ENCODE data around the gene RTN4.
"Not testable (repeated sequence)": the region's sequence is repeated elsewhere in the genome, so short reads cannot be mapped to it uniquely, and the experiment has no call there.

RTN4 gene

DNA sequence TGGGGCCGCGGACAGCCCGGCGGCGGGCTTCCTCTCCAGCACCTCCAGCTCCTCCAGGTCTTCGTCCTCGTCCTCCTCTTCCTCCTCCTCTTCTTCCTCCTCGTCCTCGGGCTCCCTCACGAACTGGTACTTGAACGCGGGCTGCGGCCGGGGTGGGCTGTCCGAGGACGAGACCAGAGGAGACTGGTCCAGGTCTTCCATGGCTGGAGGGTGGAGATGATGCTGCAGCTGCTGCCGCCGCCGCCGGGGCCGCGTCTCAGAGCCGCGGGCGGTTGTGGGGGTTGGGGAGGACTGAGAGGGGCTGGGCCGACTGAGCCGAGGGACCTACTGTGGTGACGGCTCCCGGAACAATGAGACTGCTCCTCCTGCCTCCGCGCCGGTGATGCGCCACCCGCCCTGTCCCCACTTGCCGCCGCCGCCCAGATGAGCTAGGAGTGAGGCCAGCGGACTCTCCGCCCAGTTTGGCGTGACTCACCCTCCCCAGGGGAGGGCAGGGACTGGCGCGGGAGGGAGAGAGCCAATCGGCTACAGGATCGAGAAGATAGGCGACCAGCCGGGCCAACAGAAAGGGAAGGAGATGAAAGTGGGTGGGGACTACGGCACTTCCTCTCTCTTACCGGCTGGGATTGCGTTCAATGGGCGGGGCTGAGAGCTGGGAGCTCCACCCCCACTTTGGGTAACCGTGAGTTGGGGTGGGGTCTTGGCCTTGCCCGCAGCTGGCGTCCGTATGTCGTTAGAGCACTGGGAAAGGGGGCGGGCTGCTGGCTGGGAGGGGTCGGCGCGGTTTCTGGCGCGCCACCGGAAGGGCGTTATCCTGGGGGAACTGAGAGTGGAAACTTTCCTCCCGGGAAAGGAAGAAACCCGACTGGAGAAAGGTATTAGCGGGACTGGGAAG, at the start of gene RTN4:
Gene RTN4, minus strand, starts transcription at position 352 of the 895 bp plus-strand sequence. Its CDS starts 151 bp downstream, at position 201.
- peaks cover 10% of the 10 kb centered on the region for H3K4me1 ChIP-seq (ENCODE audit: insufficient read depth, low read length)
- H3K36me3 ChIP-seq (ENCODE audit: insufficient read depth, low read length) = no peaks in the 10 kb centered on the region
- no peaks in the 10 kb centered on the region for H3K9me3 ChIP-seq (ENCODE audit: control insufficient read depth, insufficient read depth, low read length)
- peak within 1 kb of the TSS; percentile 95 for H3K9ac ChIP-seq (ENCODE audit: low read depth, low read length)

DNA sequence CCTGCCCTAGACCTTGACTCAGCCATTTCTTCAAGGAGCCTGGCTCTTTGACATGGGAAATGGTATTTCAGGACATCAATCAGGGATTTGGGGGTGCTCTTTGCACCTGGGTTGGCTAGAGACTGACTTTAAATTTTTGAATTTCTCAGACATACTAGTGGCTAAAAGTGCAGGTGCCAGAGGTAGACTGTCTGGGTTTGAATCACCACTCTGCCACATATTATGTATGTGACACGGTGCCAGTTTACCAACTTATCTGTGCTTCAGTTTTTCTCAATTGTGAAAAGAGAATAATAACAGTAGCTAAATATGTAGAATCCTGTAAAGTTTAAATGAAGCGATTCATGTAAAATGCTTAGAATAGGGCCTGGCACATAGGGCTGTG, 49.2 kb upstream of the RTN4 start:
- Histone ChIP-seq H3K36me3 (ENCODE audit: insufficient read depth, low read length) (no peaks in the 10 kb centered on the region), H3K4me1 (ENCODE audit: insufficient read depth, low read length) (peaks cover 17% of the 10 kb centered on the region), H3K9me3 (ENCODE audit: control insufficient read depth, insufficient read depth, low read length) (no peaks in the 10 kb centered on the region), H3K9ac (ENCODE audit: low read depth, low read length) (no peak overlapping the region)

- Histone ChIP-seq H3K9ac (ENCODE audit: low read depth, low read length) (no peak overlapping the region), H3K9me3 (ENCODE audit: control insufficient read depth, insufficient read depth, low read length) (no peaks in the 10 kb centered on the region), H3K4me1 (ENCODE audit: insufficient read depth, low read length) (peaks cover 25% of the 10 kb centered on the region), H3K36me3 (ENCODE audit: insufficient read depth, low read length) (no peaks in the 10 kb centered on the region)
These were observed 47.5 kb upstream of the RTN4 start for GRCh38 chr2:55097461-55098410.

DNA sequence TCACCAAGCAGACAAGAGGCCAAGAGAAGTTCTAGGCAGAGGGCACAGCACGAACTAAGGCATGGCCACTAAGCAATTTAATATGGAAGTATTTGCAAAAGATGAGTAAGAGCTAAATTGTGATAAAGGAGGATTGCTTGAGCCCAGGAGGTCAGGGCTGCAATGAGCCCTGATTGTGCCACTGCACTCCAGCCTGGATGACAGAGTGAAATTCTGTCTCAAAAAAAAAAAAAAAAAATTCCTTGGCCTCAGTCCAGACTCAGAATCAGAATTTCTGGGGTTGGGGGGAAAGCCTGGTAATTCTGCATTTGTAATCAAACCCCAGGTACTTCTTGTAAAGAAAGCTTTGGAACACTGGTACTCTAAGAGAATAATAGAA, 46.8 kb upstream of the RTN4 start:
- Histone ChIP-seq H3K9ac (ENCODE audit: low read depth, low read length) (no peak overlapping the region), H3K9me3 (ENCODE audit: control insufficient read depth, insufficient read depth, low read length) (no peaks in the 10 kb centered on the region), H3K36me3 (ENCODE audit: insufficient read depth, low read length) (no peaks in the 10 kb centered on the region), H3K4me1 (ENCODE audit: insufficient read depth, low read length) (peaks cover 25% of the 10 kb centered on the region)

DNA sequence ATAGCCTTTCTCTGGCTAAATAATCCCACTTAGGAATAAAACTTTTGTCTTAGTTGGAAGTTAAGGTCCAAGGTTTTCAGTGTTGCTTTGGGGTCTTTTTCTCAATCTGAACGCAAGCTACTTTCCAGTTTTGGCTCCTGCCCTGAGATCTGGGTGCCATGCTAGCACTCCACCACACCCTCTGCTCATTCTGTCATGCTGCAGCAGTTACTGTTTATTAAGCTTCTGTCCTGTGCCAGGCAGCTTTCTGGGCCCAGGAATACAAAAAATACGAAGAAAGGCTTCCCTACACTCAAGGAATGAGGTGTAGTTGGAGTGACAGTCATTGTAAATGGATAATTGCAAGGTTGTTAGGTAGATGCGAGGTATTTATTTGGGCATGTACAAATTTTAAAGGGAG, 46.3 kb upstream of the RTN4 start:
- H3K9me3 ChIP-seq (ENCODE audit: control insufficient read depth, insufficient read depth, low read length) = no peaks in the 10 kb centered on the region
- H3K9ac ChIP-seq (ENCODE audit: low read depth, low read length) = no peak overlapping the region
- peaks cover 25% of the 10 kb centered on the region for H3K4me1 ChIP-seq (ENCODE audit: insufficient read depth, low read length)
- H3K36me3 ChIP-seq (ENCODE audit: insufficient read depth, low read length) = no peaks in the 10 kb centered on the region

DNA sequence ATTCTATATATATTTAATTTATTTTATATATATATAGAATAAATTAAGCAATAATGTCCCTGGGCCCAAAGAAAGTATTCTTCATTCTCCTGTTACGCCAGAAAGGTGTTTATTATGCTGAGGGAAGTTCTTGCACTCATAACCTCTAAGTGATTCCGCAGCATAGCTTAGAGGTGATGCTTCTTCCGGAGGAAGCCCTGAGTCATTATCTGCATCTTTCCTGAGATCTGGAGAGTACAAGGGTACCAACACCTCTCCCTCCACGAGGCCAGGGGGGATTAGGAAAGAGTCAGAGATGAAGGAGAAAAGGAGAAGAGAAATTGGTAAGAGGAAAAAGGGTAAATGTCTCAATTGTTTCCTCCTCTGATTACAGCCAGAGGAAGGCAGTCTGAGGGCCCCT, 43.1 kb upstream of the RTN4 start:
- Histone ChIP-seq H3K36me3 (ENCODE audit: insufficient read depth, low read length) (no peaks in the 10 kb centered on the region), H3K9ac (ENCODE audit: low read depth, low read length) (no peak overlapping the region), H3K9me3 (ENCODE audit: control insufficient read depth, insufficient read depth, low read length) (no peaks in the 10 kb centered on the region), H3K4me1 (ENCODE audit: insufficient read depth, low read length) (peaks cover 17% of the 10 kb centered on the region)

GRCh38 chr2:55092439-55092838, 42.2 kb upstream of the RTN4 start:
- Histone ChIP-seq H3K9ac (ENCODE audit: low read depth, low read length) (no peak overlapping the region), H3K4me1 (ENCODE audit: insufficient read depth, low read length) (peaks cover 11% of the 10 kb centered on the region), H3K9me3 (ENCODE audit: control insufficient read depth, insufficient read depth, low read length) (no peaks in the 10 kb centered on the region), H3K36me3 (ENCODE audit: insufficient read depth, low read length) (no peaks in the 10 kb centered on the region)

- not testable (repeated sequence) for H3K4me1 ChIP-seq (ENCODE audit: insufficient read depth, low read length); H3K9ac ChIP-seq (ENCODE audit: low read depth, low read length); H3K9me3 ChIP-seq (ENCODE audit: control insufficient read depth, insufficient read depth, low read length); H3K36me3 ChIP-seq (ENCODE audit: insufficient read depth, low read length)
These were observed 41.4 kb upstream of the RTN4 start for GRCh38 chr2:55091681-55092080.

DNA sequence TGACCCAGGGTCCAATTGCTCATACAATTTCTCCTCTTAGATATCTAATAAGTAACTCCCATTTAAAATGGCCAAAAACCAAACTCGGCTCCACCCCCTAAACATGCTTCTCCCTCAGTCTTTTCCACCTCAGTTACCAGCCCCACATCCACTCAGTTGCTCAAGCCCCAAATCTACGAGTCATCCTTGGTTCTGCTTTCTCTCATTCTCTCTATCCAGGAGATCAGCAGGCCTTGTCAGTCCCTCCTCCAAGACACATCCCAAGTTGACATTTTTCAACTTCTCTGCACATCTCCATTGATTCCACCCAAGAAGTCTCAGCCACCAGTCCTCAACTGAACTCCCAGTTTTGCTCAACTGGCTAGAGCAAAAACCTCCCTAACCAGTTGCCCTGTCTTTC, 40.5 kb upstream of the RTN4 start:
- no peaks in the 10 kb centered on the region for H3K36me3 ChIP-seq (ENCODE audit: insufficient read depth, low read length)
- H3K9ac ChIP-seq (ENCODE audit: low read depth, low read length) = no peak overlapping the region
- H3K4me1 ChIP-seq (ENCODE audit: insufficient read depth, low read length) = peaks cover 8% of the 10 kb centered on the region; the same call in 1 of the 2 replicates
- no peaks in the 10 kb centered on the region for H3K9me3 ChIP-seq (ENCODE audit: control insufficient read depth, insufficient read depth, low read length)

- Histone ChIP-seq H3K4me1 (ENCODE audit: insufficient read depth, low read length) (peaks cover 8% of the 10 kb centered on the region; the same call in 1 of the 2 replicates), H3K36me3 (ENCODE audit: insufficient read depth, low read length) (no peaks in the 10 kb centered on the region), H3K9me3 (ENCODE audit: control insufficient read depth, insufficient read depth, low read length) (no peaks in the 10 kb centered on the region), H3K9ac (ENCODE audit: low read depth, low read length) (no peak overlapping the region)
These were observed 39.5 kb upstream of the RTN4 start for GRCh38 chr2:55089726-55090125.

DNA sequence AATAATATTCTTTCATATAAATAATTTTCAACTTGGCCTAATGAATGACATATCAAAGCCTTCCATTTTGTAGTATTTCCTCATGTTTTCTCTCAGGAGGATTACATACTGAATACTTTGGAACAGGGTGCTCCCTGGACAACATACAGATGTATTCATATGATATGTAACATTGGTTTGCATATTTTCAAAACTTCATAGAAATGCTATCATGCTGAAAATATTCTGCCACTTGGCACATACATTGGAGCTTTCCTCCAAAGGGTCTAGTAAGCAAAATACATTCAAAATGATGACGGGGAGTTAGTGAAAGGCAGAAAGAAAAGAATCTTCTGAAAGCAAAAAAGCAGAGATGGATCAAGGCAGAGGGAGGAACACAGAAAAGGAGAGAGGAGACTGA, 38.1 kb upstream of the RTN4 start:
- Histone ChIP-seq H3K36me3 (ENCODE audit: insufficient read depth, low read length) (no peaks in the 10 kb centered on the region), H3K9ac (ENCODE audit: low read depth, low read length) (no peak overlapping the region), H3K9me3 (ENCODE audit: control insufficient read depth, insufficient read depth, low read length) (no peaks in the 10 kb centered on the region), H3K4me1 (ENCODE audit: insufficient read depth, low read length) (0 out of 2 replicates have a peak, but pooled peaks cover 3% of the 10 kb centered on the region)

DNA sequence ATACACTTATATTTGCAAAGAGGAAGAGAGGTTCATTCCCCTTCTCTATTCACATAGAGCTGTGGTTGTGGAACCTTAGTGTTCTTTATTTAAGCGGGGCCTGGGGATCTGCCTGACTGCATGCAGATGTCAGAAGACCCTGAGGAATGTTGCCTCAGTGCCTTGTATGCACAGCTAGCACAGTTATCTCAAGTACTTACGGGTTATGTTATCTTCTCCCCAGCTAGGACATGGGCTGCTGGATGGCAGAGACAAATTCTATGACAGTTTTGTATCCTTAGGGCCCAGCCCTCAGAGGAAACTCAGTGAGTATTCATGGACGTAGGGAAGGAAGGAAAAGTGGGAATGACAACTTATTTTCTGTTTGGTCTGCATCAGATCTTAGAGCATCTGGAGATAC, 37.7 kb upstream of the RTN4 start:
- no peaks in the 10 kb centered on the region for H3K36me3 ChIP-seq (ENCODE audit: insufficient read depth, low read length)
- no peaks in the 10 kb centered on the region for H3K9me3 ChIP-seq (ENCODE audit: control insufficient read depth, insufficient read depth, low read length)
- 0 out of 2 replicates have a peak, but pooled peaks cover 2% of the 10 kb centered on the region for H3K4me1 ChIP-seq (ENCODE audit: insufficient read depth, low read length)
- no peak overlapping the region for H3K9ac ChIP-seq (ENCODE audit: low read depth, low read length)

GRCh38 chr2:55087501-55087900, 37.2 kb upstream of the RTN4 start:
- Histone ChIP-seq H3K9ac (ENCODE audit: low read depth, low read length) (no peak overlapping the region), H3K4me1 (ENCODE audit: insufficient read depth, low read length) (no peaks in the 10 kb centered on the region), H3K9me3 (ENCODE audit: control insufficient read depth, insufficient read depth, low read length) (no peaks in the 10 kb centered on the region), H3K36me3 (ENCODE audit: insufficient read depth, low read length) (no peaks in the 10 kb centered on the region)

- H3K36me3 ChIP-seq (ENCODE audit: insufficient read depth, low read length) = no peaks in the 10 kb centered on the region
- H3K9ac ChIP-seq (ENCODE audit: low read depth, low read length) = no peak overlapping the region
- no peaks in the 10 kb centered on the region for H3K9me3 ChIP-seq (ENCODE audit: control insufficient read depth, insufficient read depth, low read length)
- H3K4me1 ChIP-seq (ENCODE audit: insufficient read depth, low read length) = no peaks in the 10 kb centered on the region
These were observed 35.1 kb upstream of the RTN4 start for GRCh38 chr2:55085113-55086040.

Data from ES-I3 (cell line).